NCI-H187 treated with DMSO at 0.1 percent for 48 hours (cell line): ENCODE measurements around the gene OR51B5.
"Not testable (repeated sequence)": the region's sequence is repeated elsewhere in the genome, so short reads cannot be mapped to it uniquely, and the experiment has no call there.

Source experiments
- DNase-seq: peaks from one replicate; lab custom pipeline; 2025; lab: John Stamatoyannopoulos, UW

The OR51B5 gene

DNA sequence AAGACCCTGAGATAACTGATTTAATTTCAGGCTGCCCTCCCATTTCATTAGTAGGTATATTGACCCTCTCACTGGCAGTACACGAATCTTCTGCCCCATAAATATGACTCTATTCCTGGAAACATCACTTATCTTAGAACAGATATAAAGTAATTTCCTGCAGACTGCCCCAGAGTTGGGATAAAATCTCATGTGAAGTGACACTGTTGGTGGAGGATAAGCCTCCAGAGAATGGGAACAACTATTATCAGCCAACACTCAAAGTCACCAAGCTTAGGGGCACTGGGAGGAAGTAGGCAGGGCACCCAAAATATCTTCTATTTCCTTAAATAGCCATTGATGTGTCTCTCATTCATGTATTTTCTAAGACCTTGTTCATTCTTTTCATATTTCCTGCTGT lies 8.2 kb downstream of the OR51B5 start:
- DNase-seq, result no peak

DNA sequence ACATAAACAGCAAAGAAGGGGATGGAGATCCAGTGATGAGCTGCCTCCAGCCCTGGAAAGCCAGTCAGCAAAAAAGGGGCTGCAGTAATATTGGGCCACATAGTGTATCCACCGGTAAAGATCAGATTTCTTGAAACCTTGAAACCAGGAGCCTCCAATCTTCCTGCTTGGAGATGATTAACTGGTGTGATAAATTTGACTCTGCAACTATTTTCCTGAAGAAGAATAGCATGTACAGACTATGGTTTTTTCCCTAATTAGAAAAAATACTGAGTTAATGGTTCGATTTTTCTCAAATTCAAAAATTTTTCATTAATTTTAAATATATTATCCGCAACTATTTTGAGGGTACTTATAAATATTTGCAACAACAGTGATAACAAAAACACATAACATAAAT lies 19.1 kb downstream of the OR51B5 start, which contains the start of gene OR51B2:
OR51B2 (minus strand) TSS at position 101 of the 400 bp plus-strand sequence; CDS start at position 101, 0 bp downstream.
- no peak for DNase-seq

DNA sequence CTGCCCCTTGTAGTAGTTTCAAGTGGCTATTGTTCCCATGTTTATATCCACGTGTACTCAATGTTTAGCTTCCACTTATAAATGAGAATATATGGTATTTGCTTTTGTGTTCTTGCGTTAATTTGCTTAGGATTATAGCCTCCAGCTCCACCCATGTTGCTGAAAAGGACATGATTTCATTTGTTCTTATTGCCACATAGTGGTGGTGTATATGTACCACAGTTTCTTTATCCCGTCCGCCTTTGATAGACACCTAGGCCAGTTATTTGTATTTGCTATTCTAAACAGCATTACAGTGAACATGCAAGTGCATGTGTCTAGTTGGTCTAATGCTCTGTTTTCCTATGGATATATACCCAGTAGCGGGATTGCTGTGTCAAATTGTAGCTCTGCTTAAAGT lies 26.0 kb downstream of the OR51B5 start:
- no peak for DNase-seq

DNA sequence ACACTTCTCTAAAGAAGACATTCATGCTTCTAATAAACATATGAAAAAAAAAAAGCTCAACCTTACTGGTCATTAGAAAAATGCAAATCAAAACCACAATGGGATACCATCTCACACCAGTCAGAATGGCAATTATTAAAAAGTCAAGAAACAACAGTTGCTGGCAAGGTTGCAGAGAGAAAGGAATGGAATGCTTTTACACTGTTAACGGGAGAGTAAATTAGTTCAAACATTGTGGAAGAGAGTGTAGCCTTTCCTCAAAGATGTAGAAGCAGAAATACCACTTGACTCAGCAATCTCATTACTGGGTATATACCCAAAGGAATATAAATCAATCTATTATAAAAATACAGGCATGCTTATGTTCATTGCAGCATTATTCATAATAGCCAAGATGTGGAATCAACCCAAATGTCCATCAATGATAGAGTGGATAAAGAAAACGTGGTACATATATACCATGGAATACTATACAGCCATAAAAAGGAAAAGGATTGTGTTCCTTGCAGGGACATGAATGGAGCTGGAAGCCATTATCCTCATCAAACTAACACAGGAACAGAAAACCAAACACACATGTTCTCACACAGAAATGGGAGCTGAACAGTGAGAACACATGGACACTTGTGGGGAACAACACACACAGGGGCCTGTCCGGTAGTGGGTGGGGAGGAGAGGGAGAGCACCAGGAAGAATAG lies 29.8 kb downstream of the OR51B5 start:
- DNase-seq, result not testable (repeated sequence)

DNA sequence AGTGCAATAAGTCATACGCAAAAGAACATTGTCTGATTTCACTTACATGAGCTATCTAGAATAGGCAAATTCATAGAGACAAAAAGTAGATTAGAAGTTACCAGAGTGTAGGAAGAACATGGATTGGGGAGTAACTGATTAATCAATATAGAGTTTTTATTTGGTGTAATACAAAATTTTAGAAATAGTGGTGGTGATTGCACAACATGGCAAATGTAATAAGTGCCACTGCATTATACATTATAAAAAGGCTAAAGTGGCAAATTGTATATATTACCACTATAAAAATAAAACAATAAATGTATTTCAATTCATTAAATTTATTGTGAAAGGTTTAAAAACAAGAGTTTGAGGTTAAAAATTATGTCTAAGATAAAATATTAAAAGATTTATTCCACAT lies 32.9 kb downstream of the OR51B5 start:
- DNase-seq, result no peak

DNA sequence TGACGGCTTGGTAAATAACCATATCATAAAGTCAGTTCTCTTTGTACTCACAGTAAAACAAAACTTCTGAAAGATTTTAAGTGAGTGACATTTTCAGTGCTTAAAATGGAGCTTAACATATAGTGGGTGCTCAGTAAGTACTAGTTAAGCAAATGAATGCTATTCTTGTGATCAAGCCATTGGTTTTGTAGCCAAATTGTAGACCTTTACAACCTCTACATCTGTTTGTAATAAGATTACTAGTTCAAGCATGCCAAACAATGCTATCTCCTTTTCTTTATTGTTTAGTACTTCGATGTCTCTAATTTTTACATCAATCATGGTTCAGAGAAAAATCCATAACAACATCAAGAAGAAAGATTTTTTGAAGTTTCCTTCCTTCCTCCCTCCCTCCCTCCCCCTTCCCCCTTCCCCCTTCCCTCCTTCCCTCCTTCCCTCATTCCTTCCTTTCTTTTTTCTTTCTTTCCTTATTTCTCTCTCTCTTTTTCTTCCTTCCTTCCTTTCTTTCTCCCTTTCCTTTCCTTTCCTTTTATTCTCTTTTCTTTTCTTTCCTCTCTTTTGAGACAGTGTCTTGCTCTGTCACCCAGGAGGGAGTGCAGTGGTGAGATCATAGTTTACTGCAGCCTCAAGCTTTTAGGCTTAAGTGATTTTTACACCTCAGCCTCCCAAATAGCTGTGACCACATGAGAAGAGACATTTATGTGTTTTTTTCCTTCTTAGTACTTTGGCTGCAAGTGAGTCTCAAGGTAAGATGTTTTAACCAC lies 35.9 kb downstream of the OR51B5 start:
- no peak for DNase-seq

DNA sequence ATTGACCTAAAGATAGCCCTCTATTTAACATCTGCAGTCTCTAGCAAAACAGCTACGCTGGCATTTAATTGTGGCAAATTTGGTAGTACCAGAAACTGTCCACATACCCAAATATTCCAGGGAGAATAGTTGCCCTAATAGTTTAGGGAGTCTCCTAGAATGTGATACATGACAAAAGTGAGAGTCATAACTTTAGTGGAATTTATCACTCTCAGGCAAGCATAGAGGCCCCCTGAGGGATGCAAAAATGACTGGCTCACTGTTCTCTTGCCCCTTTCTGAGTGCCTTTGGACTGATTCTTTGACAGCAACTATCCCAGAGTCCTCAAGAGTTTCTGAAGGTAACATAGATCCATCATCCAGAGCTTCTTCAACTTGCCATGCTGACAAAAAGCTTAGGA lies 39.3 kb downstream of the OR51B5 start:
- no peak for DNase-seq

DNA sequence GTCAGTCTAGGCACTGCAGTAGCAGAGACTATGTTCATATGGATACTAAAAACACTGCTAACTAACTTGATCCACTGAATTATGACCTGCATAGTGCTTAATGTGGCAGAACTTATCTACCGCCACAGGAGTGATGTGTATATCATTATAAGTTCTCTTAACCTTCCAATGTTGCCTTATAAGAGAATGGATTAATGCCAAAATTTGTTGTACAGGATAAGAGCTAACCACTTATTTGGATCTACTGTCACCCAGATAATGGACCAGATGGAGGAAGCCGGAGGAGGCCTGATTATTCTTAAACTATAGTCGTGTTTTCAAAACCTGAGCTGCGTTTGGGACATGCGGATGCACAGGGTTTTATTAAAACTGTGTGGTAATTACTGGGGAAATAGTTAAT lies 39.7 kb downstream of the OR51B5 start:
- no peak for DNase-seq

DNA sequence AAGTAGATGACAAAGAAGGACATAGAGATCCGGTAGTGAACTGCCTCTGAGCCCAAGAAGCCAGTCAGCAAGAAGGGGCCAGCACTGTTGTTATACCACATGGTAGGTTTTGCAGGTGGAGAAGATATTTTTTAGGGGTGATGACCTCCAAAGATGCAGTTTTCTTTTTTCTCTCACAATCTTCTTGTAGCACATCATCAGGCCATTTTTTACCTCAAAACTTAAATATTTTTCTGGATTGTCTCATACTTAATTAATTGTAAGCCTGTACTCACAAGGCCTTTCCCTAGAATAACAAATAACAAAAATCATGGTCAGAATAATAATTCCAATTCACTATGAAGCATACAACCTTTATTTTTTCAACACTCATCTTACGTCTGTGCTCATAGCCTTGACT lies 41.5 kb downstream of the OR51B5 start, which contains the start of gene OR51B4:
OR51B4 (minus strand) TSS at position 101 of the 400 bp plus-strand sequence; CDS start at position 101, 0 bp downstream.
- DNase-seq, result no peak

DNA sequence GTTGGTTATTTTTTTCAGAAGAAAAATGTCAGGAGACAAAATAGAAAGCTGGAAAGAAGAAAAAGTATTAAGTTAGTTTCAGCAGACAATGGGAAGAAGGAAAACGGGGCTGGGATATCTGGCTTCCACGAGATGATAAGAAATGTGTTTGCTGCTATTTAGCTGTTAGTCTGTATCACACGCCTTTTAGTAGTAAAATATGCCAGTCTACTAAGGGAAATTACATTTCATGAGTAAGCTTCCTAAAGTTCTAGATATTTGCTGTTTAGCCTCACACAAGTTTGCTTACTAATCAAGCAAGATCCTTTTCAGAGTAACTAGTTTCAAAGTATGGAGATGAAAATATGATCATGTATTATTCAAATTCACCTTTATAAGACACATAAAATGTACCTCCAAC lies 43.1 kb downstream of the OR51B5 start:
- no peak for DNase-seq

DNA sequence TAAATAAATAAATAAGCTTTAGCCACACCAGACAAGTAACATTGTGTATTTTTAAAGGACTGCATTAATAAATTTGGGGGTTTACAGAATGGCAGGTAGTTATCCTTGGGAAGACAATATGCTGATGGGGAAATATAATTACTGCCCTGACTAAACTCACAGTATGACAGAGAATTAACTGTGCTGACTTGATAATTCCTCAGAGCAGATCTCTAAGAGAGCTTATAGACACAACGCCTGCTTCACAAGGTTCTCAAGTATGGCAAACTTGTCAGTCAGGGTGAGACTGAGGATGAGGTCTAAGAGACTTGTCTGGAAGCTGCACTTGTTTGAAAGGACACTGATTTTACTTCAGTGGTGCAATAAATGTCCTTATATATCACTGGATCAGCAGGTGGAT lies 44.9 kb downstream of the OR51B5 start:
- DNase-seq, result no peak

DNA sequence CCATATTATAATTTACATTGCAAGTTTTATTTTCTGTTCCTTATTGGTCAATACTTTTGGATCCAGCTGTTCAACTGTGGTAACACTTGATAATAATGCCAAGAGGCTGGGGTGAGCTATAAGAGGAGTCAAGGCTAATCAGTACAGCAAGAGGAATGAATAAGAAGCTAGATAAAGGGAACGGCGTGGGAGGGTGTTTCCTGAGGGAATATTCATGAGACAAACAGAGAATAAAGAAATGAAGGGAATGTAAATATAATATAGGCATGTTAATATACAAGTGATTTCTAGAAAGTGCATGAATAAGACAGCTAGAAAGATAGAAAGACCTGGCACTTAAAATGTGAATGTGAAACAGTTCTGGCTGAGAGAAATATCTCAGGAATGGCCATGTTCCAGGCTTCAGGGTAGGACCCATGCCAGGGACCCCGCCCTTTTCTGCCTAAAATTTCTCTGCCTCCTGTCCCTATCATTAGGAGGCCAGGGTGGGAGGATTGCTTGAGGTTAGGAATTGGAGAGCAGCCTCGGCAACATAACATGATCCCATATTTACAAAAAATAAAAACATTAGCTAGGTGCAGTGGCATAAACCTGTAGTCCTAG lies 45.5 kb downstream of the OR51B5 start:
- DNase-seq, result no peak

DNA sequence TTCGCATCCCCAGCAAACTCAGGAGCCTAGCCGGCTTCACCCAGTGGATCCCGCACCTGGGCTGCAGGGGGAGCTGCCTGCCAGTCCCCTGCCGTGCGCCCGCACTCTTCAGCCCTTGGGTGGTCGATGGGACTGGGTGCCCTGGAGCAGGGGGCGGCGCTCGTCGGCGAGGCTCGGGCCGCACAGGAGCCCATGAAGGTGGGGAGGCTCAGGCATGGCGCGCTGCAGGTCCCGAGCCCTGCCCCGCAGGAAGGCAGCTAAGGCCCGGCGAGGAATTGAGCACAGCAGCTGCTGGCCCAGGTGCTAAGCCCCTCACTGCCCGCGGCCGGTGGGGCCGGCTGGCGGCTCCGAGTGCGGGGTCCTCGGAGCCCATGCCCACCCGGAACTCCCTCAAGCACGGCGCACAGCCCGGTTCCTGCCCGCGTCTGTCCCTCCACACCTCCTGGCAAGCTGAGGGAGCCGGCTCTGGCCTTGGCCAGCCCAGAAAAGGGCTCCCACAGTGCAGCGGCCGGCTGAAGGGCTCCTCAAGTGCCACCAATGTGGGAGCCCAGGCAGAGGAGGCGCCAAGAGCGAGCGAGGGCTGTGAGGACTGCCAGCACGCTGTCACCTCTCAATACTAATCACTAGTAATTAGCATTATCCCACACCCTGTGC lies 48.9 kb downstream of the OR51B5 start:
- not testable (repeated sequence) for DNase-seq

DNA sequence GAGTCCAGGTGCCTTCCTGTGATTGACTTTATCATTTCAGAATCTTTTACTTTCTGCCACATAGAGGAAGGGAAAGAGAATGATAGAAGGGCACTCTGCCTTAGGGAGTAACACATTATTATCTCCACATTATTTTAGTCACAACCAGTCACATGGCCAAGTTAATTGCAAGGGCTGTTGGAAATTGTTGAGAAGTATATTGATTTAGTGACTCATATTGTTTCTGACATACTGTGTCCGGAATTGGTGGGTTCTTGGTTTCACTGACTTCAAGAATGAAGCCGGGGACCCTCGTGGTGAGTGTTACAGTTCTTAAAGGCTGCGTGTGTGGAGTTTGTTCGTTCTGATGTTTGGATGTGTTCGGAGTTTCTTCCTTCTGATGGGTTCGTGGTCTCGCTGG lies 50.3 kb downstream of the OR51B5 start:
- no peak for DNase-seq
